ENCODE measurements around the gene PALLD.

PALLD gene

DNA sequence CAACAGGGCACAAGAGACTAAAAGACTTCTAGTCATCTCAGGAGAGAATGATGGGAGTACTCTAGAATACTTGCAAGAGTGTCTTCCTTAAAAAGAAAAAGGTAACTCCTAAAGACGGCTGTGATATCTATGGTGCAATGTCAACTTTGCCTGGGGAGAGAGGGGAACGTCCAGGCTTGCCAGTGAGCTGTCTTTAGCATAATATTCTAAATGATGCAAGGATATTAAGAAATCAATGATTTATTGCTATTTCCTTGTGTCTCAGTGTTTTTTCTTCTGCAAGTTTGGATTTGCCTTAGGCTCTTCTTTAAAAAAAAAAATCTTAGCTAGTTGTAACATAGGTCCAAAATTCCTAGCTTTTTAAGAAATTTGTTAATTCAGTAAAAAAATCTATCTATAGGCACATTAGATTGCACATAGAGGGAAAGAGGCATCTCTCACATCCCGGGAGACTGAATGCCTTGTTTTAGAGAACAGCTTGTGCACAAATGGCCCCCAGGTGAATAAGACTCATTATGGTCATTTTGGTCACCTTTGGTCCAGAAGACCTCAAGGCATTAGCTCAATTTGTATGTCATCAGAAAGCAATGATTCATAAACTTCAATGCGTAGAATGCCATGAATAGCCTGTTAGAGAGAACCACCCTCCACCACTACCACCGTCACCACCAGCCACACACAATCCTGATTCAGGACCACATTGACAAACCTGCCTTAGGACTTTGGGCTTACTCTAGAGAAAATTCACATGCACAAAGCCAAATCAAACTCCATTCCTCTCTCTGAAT, 104.1 kb downstream of the PALLD start:
- TF ChIP-seq, protein P1, sequence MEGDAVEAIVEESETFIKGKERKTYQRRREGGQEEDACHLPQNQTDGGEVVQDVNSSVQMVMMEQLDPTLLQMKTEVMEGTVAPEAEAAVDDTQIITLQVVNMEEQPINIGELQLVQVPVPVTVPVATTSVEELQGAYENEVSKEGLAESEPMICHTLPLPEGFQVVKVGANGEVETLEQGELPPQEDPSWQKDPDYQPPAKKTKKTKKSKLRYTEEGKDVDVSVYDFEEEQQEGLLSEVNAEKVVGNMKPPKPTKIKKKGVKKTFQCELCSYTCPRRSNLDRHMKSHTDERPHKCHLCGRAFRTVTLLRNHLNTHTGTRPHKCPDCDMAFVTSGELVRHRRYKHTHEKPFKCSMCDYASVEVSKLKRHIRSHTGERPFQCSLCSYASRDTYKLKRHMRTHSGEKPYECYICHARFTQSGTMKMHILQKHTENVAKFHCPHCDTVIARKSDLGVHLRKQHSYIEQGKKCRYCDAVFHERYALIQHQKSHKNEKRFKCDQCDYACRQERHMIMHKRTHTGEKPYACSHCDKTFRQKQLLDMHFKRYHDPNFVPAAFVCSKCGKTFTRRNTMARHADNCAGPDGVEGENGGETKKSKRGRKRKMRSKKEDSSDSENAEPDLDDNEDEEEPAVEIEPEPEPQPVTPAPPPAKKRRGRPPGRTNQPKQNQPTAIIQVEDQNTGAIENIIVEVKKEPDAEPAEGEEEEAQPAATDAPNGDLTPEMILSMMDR (IDR thresholded peaks at IDR 0.05; ENCODE audit: unreplicated experiment in 3 of 3): no peak
- Mint-ChIP-seq H3K4me3 (no peak overlapping the region), H3K27ac (no peak overlapping the region), H3K9me3 (no peaks in the 10 kb centered on the region), H3K27me3 (ENCODE audit: low read depth) (no peaks in the 10 kb centered on the region), H3K4me1 (peaks cover 30% of the 10 kb centered on the region), H3K36me3 (ENCODE audit: low read depth) (no peaks in the 10 kb centered on the region)

DNA sequence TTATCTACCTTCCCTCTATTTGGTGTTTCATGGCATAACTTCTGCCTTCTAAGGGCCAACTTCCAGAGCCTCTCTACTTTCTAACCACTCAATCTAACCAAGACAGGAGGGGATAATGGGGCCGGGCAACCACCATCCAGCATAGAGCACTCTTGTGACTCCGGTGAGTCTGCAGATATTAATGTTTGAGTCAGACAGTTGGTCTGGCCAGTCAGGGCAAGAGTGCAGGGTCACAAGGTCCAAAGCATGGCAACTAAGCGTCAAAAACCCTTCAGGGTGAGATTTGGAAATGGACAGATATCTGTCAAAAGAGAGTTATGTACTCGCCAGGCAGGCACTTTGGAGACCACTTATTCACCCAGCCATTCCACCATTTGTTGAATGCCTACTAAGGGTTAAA, 105.0 kb downstream of the PALLD start:
- H3K36me3 Mint-ChIP-seq (ENCODE audit: low read depth): no peaks in the 10 kb centered on the region
- no peaks in the 10 kb centered on the region for H3K9me3 Mint-ChIP-seq
- H3K4me1 Mint-ChIP-seq: peaks cover 36% of the 10 kb centered on the region
- H3K27ac Mint-ChIP-seq: no peak overlapping the region
- TF ChIP-seq, protein P1 (IDR thresholded peaks at IDR 0.05; ENCODE audit: unreplicated experiment in 3 of 3): no peak
- H3K27me3 Mint-ChIP-seq (ENCODE audit: low read depth): no peaks in the 10 kb centered on the region
- no peak overlapping the region for H3K4me3 Mint-ChIP-seq

DNA sequence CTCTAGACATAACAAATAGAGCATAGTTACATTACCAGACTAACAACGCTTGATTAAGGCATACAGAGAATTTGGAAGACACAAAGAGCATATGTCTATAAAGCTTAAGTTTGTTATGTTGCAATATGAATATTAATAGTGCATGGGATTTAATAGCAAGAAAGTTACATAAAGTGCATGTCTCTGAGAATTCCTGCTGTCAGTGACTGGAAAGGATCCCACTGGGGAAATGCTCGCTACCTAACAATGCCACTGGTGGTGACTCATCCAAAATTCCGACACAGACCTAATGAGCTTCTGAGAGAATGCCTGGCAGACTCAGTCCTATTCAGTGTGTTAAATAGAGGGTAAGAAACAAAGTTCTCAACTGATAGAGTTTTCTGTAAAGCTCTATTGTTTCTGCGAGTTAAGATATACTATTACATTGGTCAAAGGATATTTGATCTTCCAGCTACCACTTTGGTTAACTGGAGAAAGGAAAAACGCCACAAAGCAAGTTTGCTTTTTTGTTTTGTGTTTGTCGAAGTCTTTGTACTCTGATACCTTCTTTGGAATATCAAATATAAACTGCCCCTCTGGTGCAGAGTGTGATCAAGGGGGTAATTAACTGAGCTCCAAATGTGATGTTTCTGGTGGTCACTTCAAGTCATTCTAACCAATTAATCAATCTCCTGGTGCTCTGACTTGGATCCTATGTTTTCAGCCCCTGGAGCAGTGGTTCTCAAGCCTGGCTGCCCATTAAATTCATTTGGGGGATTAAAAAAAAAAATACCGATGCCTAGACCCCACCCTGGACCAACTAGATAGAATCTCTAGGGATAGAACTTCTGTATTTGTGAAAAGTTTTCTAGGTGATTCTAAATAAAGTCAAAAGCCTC, 107.9 kb downstream of the PALLD start:
- TF ChIP-seq, protein P1 (IDR thresholded peaks at IDR 0.05; ENCODE audit: unreplicated experiment in 3 of 3): no peak
- Mint-ChIP-seq H3K27me3 (ENCODE audit: low read depth) (no peaks in the 10 kb centered on the region), H3K27ac (peak overlapping the region; percentile 1 to 66 (median 65)), H3K9me3 (no peaks in the 10 kb centered on the region), H3K4me1 (peaks cover 50% of the 10 kb centered on the region), H3K36me3 (ENCODE audit: low read depth) (no peaks in the 10 kb centered on the region), H3K4me3 (no peak overlapping the region)

DNA sequence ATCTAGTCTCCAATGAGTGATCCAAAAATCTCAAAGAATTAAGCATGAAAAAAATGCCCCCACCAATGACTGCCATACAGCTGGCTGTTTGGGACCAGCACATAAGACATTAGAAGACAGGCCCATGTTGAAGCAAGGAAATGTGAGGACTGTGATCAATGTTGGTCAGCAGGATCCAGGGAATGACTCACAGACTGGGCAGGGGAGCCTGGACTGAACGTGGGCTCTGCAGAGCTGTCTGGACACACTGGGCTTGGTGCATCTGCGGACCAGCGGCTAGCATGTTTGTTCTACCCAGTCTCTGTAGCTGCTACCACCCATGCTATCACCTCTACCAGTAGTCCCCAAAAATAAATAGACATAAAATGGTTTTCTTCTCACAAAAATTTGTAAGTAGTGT, 108.6 kb downstream of the PALLD start:
- Mint-ChIP-seq H3K36me3 (ENCODE audit: low read depth) (no peaks in the 10 kb centered on the region), H3K27me3 (ENCODE audit: low read depth) (no peaks in the 10 kb centered on the region), H3K4me3 (no peak overlapping the region), H3K27ac (peak overlapping the region in 1 of 3 experiments; percentile 66), H3K9me3 (no peaks in the 10 kb centered on the region), H3K4me1 (peaks cover 53% of the 10 kb centered on the region)
- TF ChIP-seq, protein P1 (IDR thresholded peaks at IDR 0.05; ENCODE audit: unreplicated experiment in 3 of 3): no peak

DNA sequence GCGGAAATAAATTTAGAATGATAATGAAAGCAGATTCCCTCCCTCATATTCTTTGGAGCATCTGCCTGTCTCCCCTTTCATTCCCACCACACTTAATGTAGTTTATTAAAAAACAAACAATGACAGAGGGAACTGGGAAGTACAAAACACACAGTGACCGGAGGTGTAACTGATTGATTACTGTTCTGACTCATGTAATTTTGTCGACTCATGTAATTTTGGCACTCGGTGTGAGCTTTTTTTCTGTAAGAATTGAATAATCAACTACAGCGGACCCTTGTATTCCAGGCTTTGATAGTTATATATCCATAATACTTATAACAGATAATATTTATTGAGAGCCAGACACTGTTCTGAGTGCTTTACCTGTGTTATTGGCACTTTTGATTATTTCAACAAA, 110.4 kb downstream of the PALLD start:
- TF ChIP-seq, protein P1 (IDR thresholded peaks at IDR 0.05; ENCODE audit: unreplicated experiment in 3 of 3): no peak
- no peak overlapping the region for H3K4me3 Mint-ChIP-seq
- H3K9me3 Mint-ChIP-seq: no peaks in the 10 kb centered on the region
- no peak overlapping the region for H3K27ac Mint-ChIP-seq
- no peaks in the 10 kb centered on the region for H3K27me3 Mint-ChIP-seq (ENCODE audit: low read depth)
- no peaks in the 10 kb centered on the region for H3K36me3 Mint-ChIP-seq (ENCODE audit: low read depth)
- peaks cover 61% of the 10 kb centered on the region for H3K4me1 Mint-ChIP-seq

Data from nephron (organoid).